ENCODE results near the gene GRIK4.
"Not testable (repeated sequence)": the region's sequence is repeated elsewhere in the genome, so short reads cannot be mapped to it uniquely, and the experiment has no call there.

The GRIK4 gene

GRCh38 chr11:120750647-120751549 lies 239.3 kb downstream of the GRIK4 start:
- DNase-seq, result no peak

- no peak for DNase-seq
These were observed 240.0 kb downstream of the GRIK4 start for GRCh38 chr11:120751550-120751949.

DNA sequence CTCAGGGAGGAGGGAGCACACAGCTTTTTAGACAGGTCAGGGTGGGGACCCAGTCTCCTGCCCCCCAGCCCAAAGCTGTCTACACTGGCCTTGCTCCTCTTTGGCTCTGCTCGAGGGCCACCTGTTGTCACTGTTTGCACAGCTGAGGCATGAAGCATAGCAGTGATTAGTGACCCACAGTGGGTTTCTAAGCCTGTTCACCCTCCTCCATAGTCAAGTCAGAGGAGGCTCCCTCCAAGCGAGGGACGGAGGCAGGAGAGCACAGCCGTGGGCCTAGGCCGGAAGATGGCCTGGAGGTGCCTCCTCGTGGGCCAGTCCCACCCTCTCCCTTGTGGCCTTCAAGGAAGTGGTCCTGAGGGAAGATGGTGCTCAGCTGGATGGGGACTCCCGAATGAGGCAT lies 241.1 kb downstream of the GRIK4 start:
- no peak for DNase-seq

- DNase-seq, result no peak
These were observed 245.4 kb downstream of the GRIK4 start for GRCh38 chr11:120756931-120757330.

DNA sequence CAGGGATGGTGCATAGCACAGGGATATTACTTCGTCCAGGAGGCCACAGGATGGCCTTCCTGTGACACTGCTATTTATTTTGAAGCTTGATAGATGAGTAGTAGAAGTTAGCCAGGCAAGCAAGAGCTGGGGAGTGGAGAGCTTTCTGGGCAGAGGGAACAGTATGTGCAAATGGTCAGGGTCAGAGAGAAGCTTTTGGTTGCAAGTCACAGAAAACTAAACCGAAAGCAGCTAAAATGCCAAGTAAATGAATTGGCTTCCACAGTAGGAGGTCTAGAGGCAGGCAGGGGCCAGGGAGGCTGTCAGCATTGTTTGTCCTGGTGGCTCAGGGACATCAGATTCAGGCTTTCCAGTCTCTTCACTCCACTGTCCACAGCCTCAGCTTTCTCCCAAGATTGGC lies 247.5 kb downstream of the GRIK4 start:
- no peak for DNase-seq

GRCh38 chr11:120765710-120766109 lies 254.2 kb downstream of the GRIK4 start:
- DNase-seq, result not testable (repeated sequence)

DNA sequence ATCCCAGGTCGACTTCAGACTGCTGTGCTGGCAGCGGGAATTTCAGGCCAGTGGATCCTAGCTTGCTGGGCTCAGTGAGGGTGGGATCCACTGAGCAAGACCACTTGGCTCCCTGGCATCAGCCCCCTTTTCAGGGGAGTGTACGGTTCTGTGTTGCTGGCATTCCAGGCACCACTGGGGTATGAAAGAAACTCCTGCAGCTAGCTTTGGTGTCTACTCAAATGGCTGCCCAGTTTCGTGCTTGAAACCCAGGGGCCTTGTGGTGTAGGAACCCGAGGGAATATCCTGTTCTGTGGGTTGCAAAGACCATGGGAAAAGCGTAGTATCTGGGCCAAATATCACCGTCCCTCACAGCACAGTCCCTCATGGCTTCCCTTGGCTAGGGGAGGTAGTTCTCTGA lies 254.8 kb downstream of the GRIK4 start:
- DNase-seq, result no peak

GRCh38 chr11:120768949-120769348 lies 257.4 kb downstream of the GRIK4 start:
- DNase-seq, result no peak

- DNase-seq, result no peak
These were observed 258.4 kb downstream of the GRIK4 start for GRCh38 chr11:120769906-120770305.

DNA sequence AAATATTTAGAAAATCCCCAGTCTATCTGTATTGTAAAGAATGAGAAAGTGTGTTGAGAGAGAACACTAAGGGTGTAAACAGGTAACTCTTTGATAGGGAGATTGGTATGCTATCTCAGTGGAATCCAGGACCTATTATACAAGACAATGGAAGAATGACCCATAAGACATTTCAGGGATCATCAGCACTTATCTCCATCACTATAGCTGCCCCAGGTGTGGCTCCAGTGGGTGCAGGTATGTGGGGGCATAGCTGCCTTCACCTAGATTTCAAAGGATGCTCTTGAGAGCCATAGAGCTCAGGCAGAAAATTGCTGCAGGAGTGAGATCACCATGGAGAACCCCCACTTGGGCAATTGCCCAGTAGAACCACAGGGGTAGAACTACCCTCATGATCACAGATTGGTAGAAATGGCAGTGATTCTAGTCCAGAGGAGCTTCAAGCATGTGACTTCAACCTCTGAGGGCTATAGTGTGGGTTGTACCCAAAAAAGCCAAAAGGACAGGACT lies 260.1 kb downstream of the GRIK4 start:
- DNase-seq, result no peak

- DNase-seq, result no peak
These were observed 262.0 kb downstream of the GRIK4 start for GRCh38 chr11:120773501-120774031.

GRCh38 chr11:120774591-120775386 lies 263.2 kb downstream of the GRIK4 start:
- no peak for DNase-seq

DNA sequence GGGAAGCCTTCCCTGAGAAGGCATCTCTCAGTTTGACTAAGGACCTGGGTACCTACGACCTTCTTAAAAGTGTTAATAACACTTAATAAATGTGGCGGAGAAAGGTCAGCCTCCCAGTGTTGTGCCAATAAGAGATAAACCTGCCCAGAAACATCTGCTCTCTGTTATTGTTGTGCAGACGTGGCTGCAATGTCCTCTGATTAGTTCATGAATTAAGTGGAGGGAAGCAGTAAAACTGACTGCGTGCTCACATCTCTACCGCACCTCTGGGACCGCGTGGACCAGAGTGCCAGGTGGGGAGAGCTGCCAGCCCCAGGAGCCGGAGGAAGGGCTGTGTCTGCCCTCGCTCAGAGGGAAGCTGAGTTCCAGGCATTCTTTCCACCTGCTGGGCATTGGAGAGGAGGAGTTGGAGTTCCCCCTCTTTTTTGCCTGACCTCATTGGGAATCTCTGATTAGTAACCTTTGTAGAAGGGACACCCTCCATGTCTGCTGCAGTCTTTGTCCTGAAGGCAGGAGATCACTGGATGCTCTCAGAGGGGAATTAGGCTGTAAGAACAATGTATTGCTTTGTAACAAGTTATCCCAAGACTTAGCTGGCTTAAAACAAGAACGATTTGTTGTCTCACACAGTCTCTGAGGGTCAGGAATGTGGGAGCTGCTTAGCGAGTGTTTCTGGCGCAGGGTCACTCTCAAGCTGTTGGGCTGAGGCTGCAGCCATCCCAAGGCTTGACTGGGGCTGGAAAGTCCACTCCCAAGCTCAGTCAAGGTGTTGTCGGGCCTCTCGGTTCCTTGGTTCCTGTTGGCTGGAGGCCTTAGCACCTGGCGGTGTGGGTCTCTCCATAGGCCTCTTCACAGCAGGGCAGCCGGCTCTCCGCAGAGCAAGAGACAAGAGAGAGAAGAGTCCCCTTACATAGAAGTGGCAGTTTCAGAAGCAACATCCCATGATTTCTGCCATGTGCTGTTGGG lies 264.7 kb downstream of the GRIK4 start:
- no peak for DNase-seq

- no peak for DNase-seq
These were observed 267.3 kb downstream of the GRIK4 start for GRCh38 chr11:120778685-120779490.

DNA sequence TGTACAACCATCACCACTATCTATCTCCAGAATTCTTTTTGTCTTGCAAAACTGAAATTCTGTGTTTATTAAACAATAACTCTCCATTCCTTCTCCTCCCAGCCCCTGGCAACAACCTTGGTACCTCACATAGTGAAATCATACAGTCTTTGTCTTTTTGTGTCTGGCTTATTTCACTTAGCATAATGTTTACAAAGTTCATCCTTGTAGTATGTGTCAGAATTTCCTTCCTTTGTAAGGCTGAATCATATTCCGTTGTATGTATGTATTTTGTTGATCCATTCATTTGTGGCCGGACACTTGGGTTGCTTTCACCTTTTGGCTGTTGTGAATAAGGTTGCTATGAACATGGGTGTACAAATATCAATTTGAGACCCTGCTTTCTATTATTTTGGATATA lies 268.7 kb downstream of the GRIK4 start:
- DNase-seq, result no peak

DNA sequence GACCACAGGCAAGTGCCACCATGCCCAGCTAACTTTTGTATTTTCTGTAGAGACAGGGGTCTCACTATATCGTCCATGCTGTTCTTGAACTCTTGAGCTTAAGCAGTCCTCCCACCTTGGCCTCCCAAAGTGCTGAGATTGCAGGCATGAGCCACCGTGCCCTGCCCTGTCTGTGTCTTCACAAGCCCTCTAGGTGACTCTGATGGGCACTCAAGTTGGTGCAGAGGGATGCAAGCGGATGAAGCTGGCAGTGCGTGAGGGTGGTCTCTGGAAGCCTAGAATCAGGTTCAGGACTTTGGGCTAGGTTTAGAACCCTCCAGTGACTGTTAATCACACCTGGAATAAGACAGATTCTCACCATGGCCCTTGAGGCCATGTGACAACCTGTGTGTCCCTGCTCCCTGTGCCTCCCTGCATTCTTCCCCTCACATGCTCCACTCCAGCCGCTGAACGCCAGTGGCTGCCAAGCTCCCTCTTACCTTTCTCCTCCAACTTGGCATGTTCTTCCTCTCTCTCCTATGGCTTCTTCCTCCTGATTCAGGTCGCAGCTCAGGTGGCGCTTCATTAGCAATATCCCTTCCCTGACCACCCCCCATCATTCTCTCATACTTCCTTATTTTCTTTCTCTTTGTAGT lies 270.1 kb downstream of the GRIK4 start:
- DNase-seq, result no peak

DNA sequence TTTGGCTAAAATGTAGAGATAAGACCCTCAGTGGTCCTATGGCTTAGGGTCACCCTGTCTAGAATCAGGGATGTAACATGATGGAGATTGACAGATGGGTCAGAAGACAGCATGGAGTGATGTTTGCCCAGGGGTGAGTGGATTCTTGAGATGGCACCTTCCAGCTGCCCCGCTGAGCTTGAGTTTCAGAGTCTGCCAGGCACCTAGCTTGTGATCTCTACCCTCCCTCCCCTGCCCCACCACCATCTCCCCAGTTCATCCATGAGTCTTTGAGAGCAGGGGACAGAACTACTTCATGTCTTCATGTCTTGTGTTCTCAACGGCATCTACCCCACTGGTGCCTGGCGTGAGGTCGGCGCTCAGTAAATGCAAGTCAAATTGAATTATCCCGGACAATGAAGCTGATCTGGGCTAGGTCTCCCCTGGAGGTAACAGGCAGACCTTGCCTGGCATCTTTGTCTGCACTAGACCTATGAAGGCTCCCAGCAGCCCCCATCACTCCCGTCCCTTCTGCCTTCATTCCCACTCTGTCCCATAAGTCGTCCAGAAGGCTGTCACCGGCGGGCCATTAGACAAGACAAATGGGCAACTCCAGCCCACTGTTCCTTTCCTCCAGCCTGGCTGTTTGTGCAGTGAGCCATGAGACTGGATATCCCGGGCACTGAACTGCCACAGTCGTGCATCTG lies 273.2 kb downstream of the GRIK4 start:
- DNase-seq, result no peak

DNA sequence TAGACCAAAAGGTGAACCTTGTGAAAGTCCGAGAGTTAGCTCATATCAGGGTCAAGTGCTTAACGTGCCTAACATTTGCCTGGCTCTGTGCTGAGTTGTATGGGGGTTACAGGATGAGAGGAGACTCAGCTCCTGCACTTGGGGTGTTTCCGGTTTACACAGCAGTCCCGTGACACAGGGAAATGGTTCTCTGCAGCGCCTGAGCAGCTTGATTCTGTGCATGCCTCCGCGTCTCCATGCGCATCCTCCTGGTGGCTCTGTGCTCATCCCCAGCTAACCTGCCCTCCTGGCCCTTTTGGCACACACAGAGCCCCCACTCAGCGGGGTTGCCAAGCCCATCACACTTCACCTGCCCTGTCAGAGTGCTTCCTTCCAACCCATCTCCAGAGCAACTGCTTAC lies 274.0 kb downstream of the GRIK4 start:
- no peak for DNase-seq

DNA sequence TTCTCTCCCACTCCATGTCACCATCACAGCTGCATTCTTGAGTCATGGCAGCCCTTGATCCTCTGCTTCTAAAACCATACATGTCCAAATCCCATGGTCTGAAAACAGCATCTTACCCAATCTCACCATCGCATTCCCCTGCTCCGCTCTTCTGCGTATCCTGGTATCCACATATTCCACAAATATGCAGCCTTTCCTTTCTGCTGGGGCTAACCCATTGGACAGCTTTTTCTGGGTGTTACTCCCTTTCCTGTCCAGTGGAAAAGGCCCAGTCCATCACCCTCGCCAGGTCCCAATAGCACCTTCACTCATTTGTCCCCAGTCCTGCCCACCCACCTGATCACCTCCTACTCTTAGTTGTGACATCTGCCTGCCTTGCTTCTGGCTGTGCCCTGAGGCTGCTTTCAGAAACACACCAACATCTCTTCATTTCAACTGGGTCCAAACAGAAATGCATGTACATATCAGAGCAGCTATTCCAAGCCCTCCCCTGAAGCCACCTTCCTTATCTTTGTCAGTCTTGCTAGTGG lies 274.7 kb downstream of the GRIK4 start:
- no peak for DNase-seq

- not testable (repeated sequence) for DNase-seq
These were observed 275.7 kb downstream of the GRIK4 start for GRCh38 chr11:120787224-120787623.
